NCI-H526 treated with DMSO at 0.1 percent for 48 hours (cell line): Measurements from ENCODE around the gene ROBO1.

Experiments used
- DNase-seq: peaks from one replicate; lab custom pipeline; 2025; lab: John Stamatoyannopoulos, UW

ROBO1 gene

DNA sequence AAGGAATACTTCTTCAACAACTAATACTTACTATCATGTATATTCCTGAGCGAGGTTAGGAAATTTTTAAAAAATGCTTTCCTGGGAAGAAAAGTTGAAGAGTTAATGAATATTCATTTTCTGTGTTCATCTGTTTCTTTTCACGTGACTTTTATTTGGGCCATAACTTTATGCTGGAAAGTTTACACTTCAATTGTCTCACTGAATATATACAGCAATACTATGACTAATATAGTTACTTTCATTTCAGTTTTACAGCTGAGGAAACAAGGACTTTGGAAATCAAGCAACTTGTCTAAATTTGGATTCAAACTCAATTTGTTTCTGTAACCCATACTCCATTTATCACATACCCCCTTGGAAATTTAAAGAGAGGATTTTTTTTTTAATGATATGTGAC, 894.2 kb downstream of the ROBO1 start:
- no peak for DNase-seq

GRCh38 chr3:78872195-78872594, 895.6 kb downstream of the ROBO1 start:
- no peak for DNase-seq

DNA sequence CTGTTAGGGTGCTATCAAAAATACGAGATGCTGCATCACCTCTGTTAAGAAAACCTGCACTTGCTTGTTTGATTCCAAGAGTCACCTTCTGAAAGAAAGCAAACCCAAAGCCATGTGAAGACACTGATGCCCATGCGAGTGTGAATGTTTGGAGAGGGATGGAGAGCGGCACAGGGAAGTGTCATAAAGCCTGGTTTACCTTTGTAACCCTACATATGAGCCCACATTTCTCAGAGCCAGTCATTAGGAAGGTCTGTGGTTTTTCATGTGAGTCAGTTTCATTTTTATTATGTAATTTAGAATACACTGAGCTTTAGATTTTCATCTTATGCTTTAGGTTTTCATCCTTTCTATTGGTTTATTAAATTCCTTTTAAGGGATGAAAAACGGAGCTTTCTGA, 896.8 kb downstream of the ROBO1 start:
- DNase-seq: no peak

- no peak for DNase-seq
Measured at GRCh38 chr3:78870484-78870883, 897.3 kb downstream of the ROBO1 start.

GRCh38 chr3:78868570-78868969, 899.2 kb downstream of the ROBO1 start:
- no peak for DNase-seq

DNA sequence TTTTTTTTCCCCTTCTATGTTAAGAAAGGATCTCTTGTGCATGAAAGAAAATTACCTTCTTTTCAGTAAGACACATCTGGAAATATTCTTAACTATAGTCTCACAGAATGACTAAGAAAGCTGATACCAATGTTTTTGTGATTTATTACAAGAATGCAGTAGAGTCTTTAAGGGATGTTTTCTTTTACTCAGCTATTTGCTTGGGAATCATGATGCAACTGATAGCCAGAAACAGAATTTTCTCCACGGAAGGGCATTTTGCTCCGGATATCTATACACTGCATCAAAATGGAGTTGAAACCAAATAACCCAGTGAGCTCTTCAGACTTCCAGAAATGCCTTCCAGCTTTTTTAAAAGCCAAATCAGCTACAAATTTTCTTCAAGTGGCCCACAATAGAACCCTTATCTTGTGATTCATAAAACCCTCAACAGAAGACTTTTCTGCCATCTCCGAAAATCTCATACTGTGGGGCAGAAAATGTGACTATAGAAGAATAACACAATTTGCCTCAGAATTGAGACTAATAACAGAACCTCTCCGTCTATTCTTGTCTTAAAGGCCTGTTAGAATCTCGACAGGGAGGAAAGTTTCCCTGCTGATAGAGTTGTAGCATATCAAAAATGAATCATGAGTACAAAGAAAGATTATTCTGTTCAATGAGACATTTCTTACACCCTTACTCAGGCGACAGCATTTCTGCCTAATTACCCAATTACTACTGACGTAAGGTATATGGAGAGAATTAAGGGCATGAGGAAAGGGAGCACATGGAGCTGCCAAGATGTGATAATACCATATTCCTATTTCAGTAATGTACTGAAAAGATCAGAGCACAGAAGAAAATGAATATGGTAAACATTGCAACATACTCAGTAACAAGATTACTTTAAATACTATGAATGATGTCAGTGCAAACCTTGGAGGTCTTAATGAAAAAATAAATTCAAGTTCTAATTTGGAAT, 900.1 kb downstream of the ROBO1 start:
- no peak for DNase-seq

- DNase-seq: no peak
Measured at GRCh38 chr3:78863306-78864203, 904.2 kb downstream of the ROBO1 start.

GRCh38 chr3:78861156-78861555, 906.6 kb downstream of the ROBO1 start:
- no peak for DNase-seq

DNA sequence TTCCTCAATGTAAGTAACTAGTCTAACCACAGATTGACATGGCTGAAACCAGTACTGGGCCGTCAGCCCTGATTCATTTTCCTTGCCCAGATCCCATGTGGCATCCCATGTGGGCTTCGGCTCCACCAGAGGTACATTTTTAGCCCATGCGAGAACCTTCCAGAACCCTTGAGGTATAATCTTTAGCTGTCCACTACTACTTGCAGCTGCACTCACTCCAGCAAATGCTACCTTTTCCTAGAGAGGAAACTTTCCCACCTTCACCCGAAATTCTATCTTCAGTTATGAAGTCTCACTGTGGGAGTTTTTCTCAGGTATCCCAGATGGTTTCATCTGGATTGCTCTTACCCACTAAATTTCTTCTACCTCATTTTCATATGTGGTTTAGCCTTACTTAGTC, 907.2 kb downstream of the ROBO1 start:
- DNase-seq: no peak

DNA sequence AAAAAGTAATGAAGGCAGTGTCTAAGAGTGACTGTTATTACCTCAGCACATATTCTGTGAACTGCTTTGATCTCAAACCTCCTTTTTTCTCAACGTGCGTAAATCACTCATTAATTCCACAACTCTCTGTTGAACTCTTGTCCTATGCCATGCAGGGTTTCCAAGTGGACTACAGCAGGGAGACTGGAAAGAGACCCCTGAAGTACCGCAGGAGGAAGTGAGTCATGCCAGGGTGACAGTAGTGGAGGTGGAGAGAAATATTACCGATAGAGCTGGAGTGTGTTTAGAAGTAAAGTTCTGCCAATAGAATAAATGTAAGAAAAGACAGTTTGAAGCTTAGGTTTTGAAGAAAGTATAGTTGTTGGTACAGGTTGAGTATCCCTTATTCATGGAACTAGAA, 908.9 kb downstream of the ROBO1 start:
- DNase-seq: no peak

- DNase-seq: no peak
Measured at GRCh38 chr3:78858174-78858573, 909.6 kb downstream of the ROBO1 start.

DNA sequence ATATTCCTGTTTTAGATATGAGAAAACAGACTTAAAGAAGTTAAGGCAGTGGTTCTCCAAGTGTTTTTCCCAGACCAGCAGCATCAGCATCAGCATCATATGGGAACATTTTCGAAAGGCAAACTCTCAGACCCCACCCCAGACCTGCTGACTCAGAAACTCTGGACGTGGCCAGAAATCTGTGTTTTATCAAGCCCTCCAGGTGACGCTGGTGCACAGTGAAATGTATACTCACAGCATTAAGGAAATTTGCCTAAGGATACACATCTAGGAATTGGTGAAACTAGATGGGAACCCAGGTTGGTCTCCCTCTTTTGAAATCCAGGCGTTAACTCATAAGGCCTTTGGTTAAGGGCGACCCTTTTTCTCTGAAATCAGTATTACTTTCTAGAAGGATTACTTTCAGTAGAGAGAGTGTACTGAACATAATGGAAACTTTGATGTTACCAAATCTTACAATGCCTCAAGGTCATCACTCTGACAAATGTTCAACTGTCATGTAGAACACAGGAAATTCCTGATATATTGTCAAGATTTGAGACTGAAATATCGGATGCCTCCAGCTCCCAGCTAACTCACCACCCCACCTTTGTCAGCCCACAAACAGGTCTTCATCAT, 910.2 kb downstream of the ROBO1 start:
- DNase-seq: peak; percentile 33

- no peak for DNase-seq
Measured at GRCh38 chr3:78856164-78856563, 911.6 kb downstream of the ROBO1 start.

GRCh38 chr3:78855190-78855589, 912.6 kb downstream of the ROBO1 start:
- DNase-seq: no peak

DNA sequence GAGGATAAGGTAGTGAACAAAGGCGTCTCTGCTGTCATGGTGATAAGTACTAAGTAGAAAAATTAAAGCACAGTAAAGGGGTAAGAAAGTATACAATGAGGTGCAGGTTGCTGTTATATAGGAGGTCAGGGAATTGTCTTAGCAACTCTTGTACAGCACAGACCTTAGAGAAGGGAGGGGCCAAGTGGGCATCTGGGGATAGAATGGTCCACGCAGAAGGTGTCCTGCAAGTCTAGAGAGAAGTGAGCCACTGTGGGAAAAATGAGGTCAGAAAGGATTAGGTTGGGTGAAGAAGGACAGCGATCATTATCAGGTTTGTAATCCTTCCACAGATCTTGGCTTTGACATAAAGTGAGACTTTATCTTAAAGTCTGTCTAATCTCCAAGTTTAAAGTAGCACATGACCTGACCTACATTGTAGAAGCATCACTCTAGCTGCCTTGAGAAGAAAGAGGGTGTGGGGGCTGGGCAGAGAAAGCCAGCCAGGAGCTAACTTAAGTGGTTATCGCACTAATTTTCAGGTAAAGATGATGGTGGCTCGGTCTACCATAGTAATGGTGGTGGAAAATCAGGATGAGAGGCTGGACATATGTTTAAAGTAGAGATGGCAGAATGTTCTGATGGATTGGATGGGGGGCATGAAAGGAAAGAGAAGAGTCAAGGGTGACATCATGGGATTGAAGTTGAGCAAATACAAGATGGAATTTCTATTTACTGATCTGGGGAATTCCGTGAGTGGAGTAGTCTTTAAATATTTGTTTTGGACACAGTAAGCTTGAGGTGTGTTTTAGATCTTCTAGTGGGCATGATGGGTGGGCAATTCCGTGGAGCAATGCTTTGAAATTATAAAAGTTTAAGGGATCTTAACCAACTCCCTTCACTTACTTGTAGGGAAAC, 919.2 kb downstream of the ROBO1 start:
- DNase-seq: no peak

DNA sequence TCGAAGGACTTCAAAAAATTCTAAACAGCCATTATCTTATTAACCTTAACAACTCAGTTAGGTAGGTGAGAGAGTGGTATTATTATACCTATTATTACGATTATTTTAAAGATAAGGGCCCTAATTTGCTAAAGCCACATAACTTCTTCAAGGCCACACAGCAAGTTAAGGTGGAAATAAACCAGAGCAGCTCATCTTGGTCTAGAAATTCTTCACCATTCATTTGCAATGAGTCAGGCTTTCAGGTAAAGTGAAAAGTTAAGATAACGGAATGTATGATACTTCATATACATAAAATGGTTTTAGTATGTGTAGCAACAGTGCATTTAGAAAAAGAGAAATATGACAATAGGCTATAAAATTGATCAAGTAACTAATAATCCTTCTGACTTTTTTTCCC, 920.2 kb downstream of the ROBO1 start:
- DNase-seq: no peak

DNA sequence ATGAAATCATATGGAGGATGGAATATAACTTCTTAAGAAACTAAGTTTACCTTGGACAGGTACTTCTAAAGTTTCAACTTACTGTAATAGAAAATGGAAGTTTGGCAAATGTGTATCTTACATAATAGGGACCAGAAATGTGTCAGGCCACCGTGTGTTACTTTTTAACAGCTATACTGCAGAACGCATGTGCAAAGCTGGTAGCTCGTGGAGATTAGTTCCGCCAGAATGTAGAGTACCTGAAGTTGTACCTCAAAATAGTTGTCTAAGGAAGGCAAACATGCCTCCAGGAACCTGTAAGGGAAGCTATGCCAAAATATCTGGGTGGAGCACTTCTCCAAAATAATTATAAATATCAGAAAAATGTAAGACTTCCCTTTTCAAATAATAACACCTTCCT, 920.6 kb downstream of the ROBO1 start:
- no peak for DNase-seq

DNA sequence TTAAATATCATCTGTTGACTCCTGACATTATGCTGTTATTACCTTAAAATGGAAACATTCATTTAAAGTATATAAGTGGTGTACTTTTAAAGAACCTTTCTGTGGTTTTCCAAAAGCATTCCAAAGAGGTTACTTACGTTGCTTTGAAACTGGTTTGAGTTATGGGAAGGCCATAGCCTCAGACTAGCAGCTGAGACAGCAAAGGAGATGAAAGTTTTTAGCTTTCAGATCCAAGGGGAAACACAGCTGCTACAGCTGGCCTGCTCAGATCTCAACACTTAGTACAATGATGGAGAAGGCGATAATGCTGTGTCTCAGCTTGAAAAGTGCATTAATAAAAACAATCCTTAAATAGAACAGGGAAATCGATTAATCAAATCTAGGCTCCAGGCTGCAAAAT, 921.1 kb downstream of the ROBO1 start:
- no peak for DNase-seq

DNA sequence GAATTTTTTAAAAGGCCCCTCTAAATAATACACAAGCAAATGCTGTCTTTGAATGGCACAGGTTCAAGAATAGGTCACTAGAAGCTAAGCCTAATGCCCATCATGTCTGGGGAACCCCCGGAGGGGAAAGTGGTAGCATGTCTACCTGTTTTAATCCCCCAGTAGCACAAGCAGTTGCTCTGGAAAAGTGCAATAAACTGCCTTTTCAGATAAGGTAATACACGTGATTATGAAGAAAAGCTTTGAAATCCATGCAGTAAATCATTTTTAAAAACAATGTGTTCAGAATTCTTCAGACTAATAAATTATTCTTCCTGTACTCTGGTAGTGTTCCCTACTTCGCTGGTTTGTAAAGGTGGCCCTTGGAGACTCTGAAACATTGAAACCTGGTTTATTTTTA, 922.2 kb downstream of the ROBO1 start:
- no peak for DNase-seq

- no peak for DNase-seq
Measured at GRCh38 chr3:78844307-78844706, 923.5 kb downstream of the ROBO1 start.

DNA sequence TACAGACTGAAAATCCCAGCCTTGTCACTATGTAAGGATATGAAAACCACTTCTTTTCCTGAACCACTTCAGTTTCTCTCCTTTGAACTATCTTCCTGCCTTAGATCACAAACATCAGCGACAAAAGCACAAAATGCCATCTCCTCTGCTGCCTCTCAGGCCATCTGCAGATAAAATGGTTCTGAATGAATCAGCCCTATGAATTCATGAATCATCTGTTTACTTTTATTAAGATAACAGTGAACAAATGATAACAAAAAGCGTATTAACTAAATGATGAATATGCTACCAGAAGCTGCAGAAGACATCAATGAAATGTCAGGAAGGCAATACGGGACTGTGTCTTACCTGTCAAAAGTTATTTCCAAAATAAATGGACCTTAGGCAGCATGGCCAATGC, 928.1 kb downstream of the ROBO1 start:
- no peak for DNase-seq
